Measurements from ENCODE around the gene TNS3. TPM values are rescaled to one million over a fixed set of nuclear protein-coding genes. Genes with fewer than 3 reads are reported as not detected.

The TNS3 gene
- total RNA-seq, 1 experiment from 2014 or later = 533 TPM

GRCh38 chr7:47327698-47328391 is 254.1 kb downstream of the TNS3 start:
- DNase-seq (ENCODE audit: low read depth, low spot score) (no peak), ATAC-seq (peak; percentile 38)
- POLR2A ChIA-PET = no interaction called here
- Histone ChIP-seq H3K27me3 (ENCODE audit: control insufficient read depth, insufficient read depth, low read length) (no peaks in the 10 kb centered on the region), H3K9me3 (ENCODE audit: control insufficient read depth, insufficient read depth, low read depth, low read length) (no peaks in the 10 kb centered on the region), H3K4me3 (ENCODE audit: low read depth in 2 of 2, low read length in 2 of 2) (no peak overlapping the region), H3K27ac (ENCODE audit: low read length) (peak overlapping the region; percentile 2; the same call in 1 of the 2 replicates), H3K36me3 (ENCODE audit: control insufficient read depth, insufficient read depth, low read length) (peaks cover 27% of the 10 kb centered on the region), H3K4me1 (ENCODE audit: control insufficient read depth, insufficient read depth, low read length) (peaks cover 44% of the 10 kb centered on the region)
- intact Hi-C loops (cut with micrococcal nuclease; ENCODE audit: unreplicated experiment) = no loop called here
- TF ChIP-seq TCF7L2 (IDR thresholded peaks at IDR 0.05; ENCODE audit: low read depth, low read length) (no peak), POLR2AphosphoS5 (IDR thresholded peaks at IDR 0.05; ENCODE audit: low read depth, low read length) (0 out of 2 replicates have a peak, but pooled peaks have one; percentile 48), SIN3A (IDR thresholded peaks at IDR 0.05; ENCODE audit: borderline replicate concordance, insufficient read depth, low read depth, low read length) (no peak)
- BruUV-seq (replicated peaks) = no TSS peak
- in situ Hi-C loops (cut with HindIII; ENCODE audit: low pct_unique_long_range_greater_than_20kb, low sequenced_read_pairs) = no loop called here
- CTCF ChIA-PET = no interaction called here

DNA sequence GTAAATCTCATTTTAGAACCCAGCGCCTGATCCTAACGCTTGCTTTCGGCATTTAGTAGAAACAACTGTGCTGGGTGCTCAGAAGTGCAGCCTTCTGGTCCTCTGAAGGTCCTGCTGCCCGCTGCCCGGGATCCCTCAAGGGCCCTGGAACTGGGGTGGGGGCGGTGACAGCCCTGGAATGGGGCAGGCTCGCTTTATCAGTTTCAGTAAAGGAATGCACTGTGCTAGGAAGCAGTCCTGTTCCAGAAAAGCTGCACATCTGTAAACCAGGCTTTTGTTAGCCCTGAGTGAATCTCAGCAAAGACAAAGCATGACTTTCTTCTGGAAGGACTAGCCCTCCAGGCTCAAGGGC is 254.6 kb downstream of the TNS3 start:
- Histone ChIP-seq H3K9me3 (ENCODE audit: control insufficient read depth, insufficient read depth, low read depth, low read length) (no peaks in the 10 kb centered on the region), H3K4me3 (ENCODE audit: low read depth in 2 of 2, low read length in 2 of 2) (no peak overlapping the region), H3K4me1 (ENCODE audit: control insufficient read depth, insufficient read depth, low read length) (peaks cover 44% of the 10 kb centered on the region), H3K27me3 (ENCODE audit: control insufficient read depth, insufficient read depth, low read length) (no peaks in the 10 kb centered on the region), H3K27ac (ENCODE audit: low read length) (no peak overlapping the region; the same call in 1 of the 2 replicates), H3K36me3 (ENCODE audit: control insufficient read depth, insufficient read depth, low read length) (peaks cover 26% of the 10 kb centered on the region)
- ATAC-seq (peak; percentile 7; the same call in 1 of the 2 replicates), DNase-seq (ENCODE audit: low read depth, low spot score) (no peak)
- no TSS peak for BruUV-seq (replicated peaks)
- TF ChIP-seq SIN3A (IDR thresholded peaks at IDR 0.05; ENCODE audit: borderline replicate concordance, insufficient read depth, low read depth, low read length) (no peak), CTCF (IDR thresholded peaks at IDR 0.05) (no peak), POLR2AphosphoS5 (IDR thresholded peaks at IDR 0.05; ENCODE audit: low read depth, low read length) (no peak), REST (IDR thresholded peaks at IDR 0.05; ENCODE audit: insufficient read depth in 1 of 2, low read depth in 2 of 2, low read length in 1 of 2) (no peak), TCF7L2 (IDR thresholded peaks at IDR 0.05; ENCODE audit: low read depth, low read length) (no peak)
- intact Hi-C loops (cut with micrococcal nuclease; ENCODE audit: unreplicated experiment) = no loop called here
- CTCF ChIA-PET = no interaction called here
- in situ Hi-C loops (cut with HindIII; ENCODE audit: low pct_unique_long_range_greater_than_20kb, low sequenced_read_pairs) = no loop called here
- POLR2A ChIA-PET = no interaction called here

DNA sequence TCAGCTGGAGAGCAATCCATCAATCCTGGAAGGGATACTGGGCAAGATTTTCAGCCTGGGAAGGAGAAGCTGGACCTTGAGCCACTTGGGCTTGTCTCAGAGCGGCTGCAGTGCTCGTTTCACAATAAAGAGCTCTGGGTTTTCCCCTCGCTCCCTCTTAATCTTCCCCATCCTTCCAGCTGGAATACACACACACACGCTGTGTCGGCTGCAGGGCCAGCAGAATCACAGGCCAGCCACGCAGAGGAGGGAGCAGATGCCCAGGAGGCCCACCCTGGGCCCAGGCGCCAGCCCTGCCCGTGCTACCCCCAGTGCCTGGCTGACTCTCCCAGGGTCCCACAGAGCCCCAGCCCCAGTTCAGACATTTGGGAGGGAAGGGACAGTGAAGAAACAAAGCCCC is 255.1 kb downstream of the TNS3 start:
- DNase-seq (ENCODE audit: low read depth, low spot score) (no peak), ATAC-seq (no peak)
- in situ Hi-C loops (cut with HindIII; ENCODE audit: low pct_unique_long_range_greater_than_20kb, low sequenced_read_pairs) (no loop called here), intact Hi-C loops (cut with micrococcal nuclease; ENCODE audit: unreplicated experiment) (no loop called here)
- H3K4me1 ChIP-seq (ENCODE audit: control insufficient read depth, insufficient read depth, low read length) = peaks cover 44% of the 10 kb centered on the region
- no peak overlapping the region for H3K4me3 ChIP-seq (ENCODE audit: low read depth in 2 of 2, low read length in 2 of 2)
- no peak overlapping the region for H3K27ac ChIP-seq (ENCODE audit: low read length)
- H3K27me3 ChIP-seq (ENCODE audit: control insufficient read depth, insufficient read depth, low read length) = no peaks in the 10 kb centered on the region
- no TSS peak for BruUV-seq (replicated peaks)
- H3K9me3 ChIP-seq (ENCODE audit: control insufficient read depth, insufficient read depth, low read depth, low read length) = no peaks in the 10 kb centered on the region
- ChIA-PET CTCF (no interaction called here), POLR2A (no interaction called here)
- peaks cover 26% of the 10 kb centered on the region for H3K36me3 ChIP-seq (ENCODE audit: control insufficient read depth, insufficient read depth, low read length)
- no peak for TF ChIP-seq TCF7L2 (IDR thresholded peaks at IDR 0.05; ENCODE audit: low read depth, low read length)
- no peak for TF ChIP-seq SIN3A (IDR thresholded peaks at IDR 0.05; ENCODE audit: borderline replicate concordance, insufficient read depth, low read depth, low read length)
- TF ChIP-seq POLR2AphosphoS5 (IDR thresholded peaks at IDR 0.05; ENCODE audit: low read depth, low read length) = no peak
- no peak for TF ChIP-seq REST (IDR thresholded peaks at IDR 0.05; ENCODE audit: insufficient read depth in 1 of 2, low read depth in 2 of 2, low read length in 1 of 2)
- TF ChIP-seq CTCF (IDR thresholded peaks at IDR 0.05) = no peak
